ENCODE data around the gene CD33. TPM values are rescaled to one million over a fixed set of nuclear protein-coding genes. Genes with fewer than 3 reads are reported as not detected.

Gene CD33
- total RNA-seq, 1 donor from 2014 or later, result 32.0 TPM

DNA sequence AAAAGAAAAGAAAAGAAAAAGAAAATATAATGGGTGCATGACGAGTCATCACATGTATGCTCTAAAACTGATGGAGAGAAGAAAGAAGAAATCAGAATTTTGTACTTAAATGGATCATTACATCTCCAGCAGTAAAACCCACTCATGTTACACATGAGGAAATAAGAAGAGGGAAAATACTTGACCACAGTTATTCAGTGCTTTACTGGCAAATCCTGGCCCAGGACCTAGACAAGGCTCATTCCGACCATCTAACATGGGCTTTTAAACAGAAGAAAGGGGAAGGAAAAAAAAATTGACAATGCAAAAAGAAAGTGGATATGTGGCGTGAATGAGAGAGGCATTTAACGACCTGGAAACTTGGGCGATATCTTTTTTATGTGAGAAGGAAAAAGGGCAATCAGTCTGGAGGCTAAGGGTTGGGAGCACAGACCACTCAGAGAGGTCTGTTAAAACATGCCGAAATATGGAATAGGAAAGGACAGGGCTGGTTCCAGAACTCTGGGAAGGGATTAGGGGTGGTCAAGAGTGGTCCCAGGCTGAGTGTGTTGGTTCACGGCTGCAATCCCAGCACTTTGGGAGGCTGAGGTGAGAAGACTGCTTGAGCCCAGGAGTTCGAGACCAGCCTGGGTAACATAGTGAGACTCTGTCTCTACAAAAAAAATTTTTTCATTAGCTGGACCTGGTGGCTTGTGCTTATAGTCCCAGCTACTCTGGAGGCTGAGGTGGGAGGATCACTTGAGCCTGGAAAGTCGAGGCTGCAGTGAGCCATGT is 27.6 kb downstream of the CD33 start:
- TF ChIP-seq CTCF (IDR thresholded peaks at IDR 0.05), result no peak
- intact Hi-C loops (cut with DNase I), result no loop called here
- H3K27ac ChIP-seq, result no peak overlapping the region

DNA sequence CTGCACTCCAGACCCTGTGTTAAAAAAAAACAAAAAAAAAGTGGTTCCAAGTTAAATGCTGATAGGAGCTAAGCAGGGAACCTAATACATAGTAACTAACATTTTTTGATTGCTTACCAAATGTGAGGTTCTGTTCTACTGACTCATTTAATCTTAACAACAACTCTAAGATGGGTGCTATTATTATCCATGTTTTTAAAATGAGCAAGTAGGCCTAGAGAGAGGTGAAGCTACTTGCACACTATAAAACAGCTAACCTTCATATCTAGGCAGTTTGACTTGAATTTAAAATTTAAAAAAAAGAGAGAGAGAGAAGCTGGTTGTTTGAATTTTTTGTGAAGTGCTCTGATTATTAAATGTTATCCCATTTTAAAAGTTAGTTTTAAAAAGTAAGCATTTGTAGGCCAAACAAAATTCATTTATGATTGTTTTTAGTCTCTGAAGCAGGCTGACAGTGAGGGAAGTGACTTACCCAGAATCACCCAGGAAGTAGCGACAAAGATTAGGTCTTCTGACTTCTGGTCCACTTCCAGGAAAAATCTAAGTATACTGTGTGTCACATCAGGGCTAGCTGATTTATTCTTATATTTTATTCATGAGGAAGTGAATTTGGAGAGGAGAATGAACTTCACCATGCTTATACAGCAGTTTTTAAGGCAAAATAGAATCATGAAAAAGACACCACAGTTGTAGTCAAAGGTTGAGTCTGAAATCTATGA is 28.4 kb downstream of the CD33 start:
- H3K4me3 ChIP-seq, result no peak overlapping the region
- intact Hi-C loops (cut with DNase I), result no loop called here
- H3K27ac ChIP-seq, result no peak overlapping the region
- peaks cover 3% of the 10 kb centered on the region for H3K27me3 ChIP-seq (ENCODE audit: low read depth)
- H3K36me3 ChIP-seq, result no peaks in the 10 kb centered on the region
- no peaks in the 10 kb centered on the region for H3K9me3 ChIP-seq
- TF ChIP-seq CTCF (IDR thresholded peaks at IDR 0.05), result no peak
- ATAC-seq (no peak), DNase-seq (no peak)
- no peaks in the 10 kb centered on the region for H3K4me1 ChIP-seq

More for the DNA sequence above, 27.6 kb downstream of the CD33 start:
- Histone ChIP-seq H3K4me1 (no peaks in the 10 kb centered on the region), H3K27me3 (ENCODE audit: low read depth) (peaks cover 3% of the 10 kb centered on the region), H3K4me3 (no peak overlapping the region), H3K36me3 (no peaks in the 10 kb centered on the region), H3K9me3 (no peaks in the 10 kb centered on the region)
- no peak for DNase-seq
- ATAC-seq, result no peak

DNA sequence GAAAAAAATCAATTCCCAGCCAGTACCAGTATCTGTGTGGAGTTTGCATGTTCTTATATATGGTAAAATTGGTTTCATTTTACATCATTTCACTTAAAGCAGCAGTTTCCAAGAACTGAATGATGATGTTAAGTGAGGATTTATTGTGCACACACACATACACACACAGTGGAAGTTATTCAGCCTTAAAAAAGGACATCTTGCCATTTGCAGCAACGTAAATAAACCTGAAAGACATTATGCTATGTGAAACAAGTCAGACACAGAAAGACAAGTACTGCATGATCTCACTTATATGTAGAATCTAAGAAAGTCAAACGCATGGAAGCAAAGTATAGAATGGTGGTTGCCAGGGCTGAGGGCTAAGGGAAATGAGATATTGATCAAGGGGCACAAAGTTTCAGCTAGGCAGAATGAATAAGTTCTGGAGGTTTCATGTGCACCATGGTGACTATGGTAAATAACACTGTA is 31.3 kb downstream of the CD33 start:
- intact Hi-C loops (cut with DNase I), result no loop called here
- Histone ChIP-seq H3K4me1 (no peaks in the 10 kb centered on the region), H3K27ac (no peak overlapping the region), H3K4me3 (no peak overlapping the region), H3K9me3 (no peaks in the 10 kb centered on the region), H3K36me3 (no peaks in the 10 kb centered on the region), H3K27me3 (ENCODE audit: low read depth) (peaks cover 9% of the 10 kb centered on the region)
- no peak for ATAC-seq
- no peak for TF ChIP-seq CTCF (IDR thresholded peaks at IDR 0.05)
- DNase-seq, result no peak

DNA sequence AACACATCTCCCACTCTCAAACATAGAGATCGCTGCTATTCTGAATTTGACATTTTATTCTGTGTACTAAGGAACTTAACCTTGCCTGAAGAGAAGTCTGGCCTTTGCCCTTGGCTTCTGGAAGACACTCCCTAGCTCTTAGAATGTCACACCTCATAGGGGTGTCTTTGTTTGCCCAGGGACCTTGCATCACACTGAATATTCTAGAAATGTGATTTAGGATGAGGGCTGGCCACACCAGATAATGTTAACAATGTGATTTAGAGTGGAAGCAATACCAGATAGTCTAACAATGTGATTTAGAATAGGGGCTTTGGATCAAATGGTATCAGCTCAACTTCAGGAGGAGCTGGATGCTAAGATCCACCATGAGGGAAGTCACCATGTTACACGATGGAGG is 32.6 kb downstream of the CD33 start:
- no peaks in the 10 kb centered on the region for H3K4me1 ChIP-seq
- H3K27ac ChIP-seq, result no peak overlapping the region
- no peak overlapping the region for H3K4me3 ChIP-seq
- TF ChIP-seq CTCF (IDR thresholded peaks at IDR 0.05), result no peak
- H3K36me3 ChIP-seq, result no peaks in the 10 kb centered on the region
- no peaks in the 10 kb centered on the region for H3K9me3 ChIP-seq
- ATAC-seq, result no peak
- peaks cover 12% of the 10 kb centered on the region for H3K27me3 ChIP-seq (ENCODE audit: low read depth)
- intact Hi-C loops (cut with DNase I), result no loop called here
- no peak for DNase-seq

GRCh38 chr19:51258165-51259160 is 33.6 kb downstream of the CD33 start:
- no peaks in the 10 kb centered on the region for H3K4me1 ChIP-seq
- H3K27me3 ChIP-seq (ENCODE audit: low read depth), result peaks cover 12% of the 10 kb centered on the region
- DNase-seq, result no peak
- no peak for ATAC-seq
- H3K9me3 ChIP-seq, result no peaks in the 10 kb centered on the region
- intact Hi-C loops (cut with DNase I), result no loop called here
- H3K36me3 ChIP-seq, result no peaks in the 10 kb centered on the region
- no peak overlapping the region for H3K27ac ChIP-seq
- TF ChIP-seq CTCF (IDR thresholded peaks at IDR 0.05), result no peak
- H3K4me3 ChIP-seq, result no peak overlapping the region
